Measurements from ENCODE around the gene SPEG. TPM values are rescaled to one million over a fixed set of nuclear protein-coding genes. Genes with fewer than 3 reads are reported as not detected.

SPEG gene
- total and polyA plus RNA-seq, 2 of the 8 experiments (the other 6 are each of a cell fraction or from before 2014, with no cell fraction given) = 19.9 to 32.0 TPM

DNA sequence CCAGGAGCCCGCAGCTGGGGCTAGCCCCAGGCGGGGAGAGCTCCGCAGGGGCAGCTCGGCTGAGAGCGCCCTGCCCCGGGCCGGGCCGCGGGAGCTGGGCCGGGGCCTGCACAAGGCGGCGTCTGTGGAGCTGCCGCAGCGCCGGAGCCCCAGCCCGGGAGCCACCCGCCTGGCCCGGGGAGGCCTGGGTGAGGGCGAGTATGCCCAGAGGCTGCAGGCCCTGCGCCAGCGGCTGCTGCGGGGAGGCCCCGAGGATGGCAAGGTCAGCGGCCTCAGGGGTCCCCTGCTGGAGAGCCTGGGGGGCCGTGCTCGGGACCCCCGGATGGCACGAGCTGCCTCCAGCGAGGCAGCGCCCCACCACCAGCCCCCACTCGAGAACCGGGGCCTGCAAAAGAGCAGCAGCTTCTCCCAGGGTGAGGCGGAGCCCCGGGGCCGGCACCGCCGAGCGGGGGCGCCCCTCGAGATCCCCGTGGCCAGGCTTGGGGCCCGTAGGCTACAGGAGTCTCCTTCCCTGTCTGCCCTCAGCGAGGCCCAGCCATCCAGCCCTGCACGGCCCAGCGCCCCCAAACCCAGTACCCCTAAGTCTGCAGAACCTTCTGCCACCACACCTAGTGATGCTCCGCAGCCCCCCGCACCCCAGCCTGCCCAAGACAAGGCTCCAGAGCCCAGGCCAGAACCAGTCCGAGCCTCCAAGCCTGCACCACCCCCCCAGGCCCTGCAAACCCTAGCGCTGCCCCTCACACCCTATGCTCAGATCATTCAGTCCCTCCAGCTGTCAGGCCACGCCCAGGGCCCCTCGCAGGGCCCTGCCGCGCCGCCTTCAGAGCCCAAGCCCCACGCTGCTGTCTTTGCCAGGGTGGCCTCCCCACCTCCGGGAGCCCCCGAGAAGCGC lies 49.1 kb downstream of the SPEG start:
- TF ChIP-seq, protein P1, sequence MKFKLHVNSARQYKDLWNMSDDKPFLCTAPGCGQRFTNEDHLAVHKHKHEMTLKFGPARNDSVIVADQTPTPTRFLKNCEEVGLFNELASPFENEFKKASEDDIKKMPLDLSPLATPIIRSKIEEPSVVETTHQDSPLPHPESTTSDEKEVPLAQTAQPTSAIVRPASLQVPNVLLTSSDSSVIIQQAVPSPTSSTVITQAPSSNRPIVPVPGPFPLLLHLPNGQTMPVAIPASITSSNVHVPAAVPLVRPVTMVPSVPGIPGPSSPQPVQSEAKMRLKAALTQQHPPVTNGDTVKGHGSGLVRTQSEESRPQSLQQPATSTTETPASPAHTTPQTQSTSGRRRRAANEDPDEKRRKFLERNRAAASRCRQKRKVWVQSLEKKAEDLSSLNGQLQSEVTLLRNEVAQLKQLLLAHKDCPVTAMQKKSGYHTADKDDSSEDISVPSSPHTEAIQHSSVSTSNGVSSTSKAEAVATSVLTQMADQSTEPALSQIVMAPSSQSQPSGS (IDR thresholded peaks at IDR 0.05; ENCODE audit: low read length) = 0 out of 2 replicates have a peak, but pooled peaks have one; percentile 33
- no peak for TF ChIP-seq SRF (IDR thresholded peaks at IDR 0.05; ENCODE audit: low read depth, low read length)
- H3K4me2 ChIP-seq (ENCODE audit: insufficient read depth in 1 of 2, low read depth in 2 of 2, low read length in 2 of 2) = peak overlapping the region; percentile 62 to 89
- peaks cover 6 to 36% (median 28%) of the 10 kb centered on the region in 4 experiments for H3K4me1 ChIP-seq (replicated peaks in 1 of 4; ENCODE audit: control insufficient read depth in 3 of 4, insufficient read depth in 4 of 4, low read length in 3 of 4)
- no peak overlapping the region for H3K23ac ChIP-seq (ENCODE audit: insufficient read length)
- no peaks in the 10 kb centered on the region; the same call in 1 of the 2 replicates for H3K79me1 ChIP-seq (ENCODE audit: low read depth, low read length)
- FAIRE-seq (no peak), DNase-seq (ENCODE audit: low read depth in 1 of 2, low spot score in 2 of 2) (peak in 1 of 2 experiments; percentile 72)
- H4K5ac ChIP-seq (ENCODE audit: insufficient read length, low read depth, low read length) = no peak overlapping the region
- H2AFZ ChIP-seq (ENCODE audit: low read length) = no peak overlapping the region
- no peak overlapping the region for H2BK15ac ChIP-seq (ENCODE audit: low read length)
- H4K91ac ChIP-seq (replicated peaks; ENCODE audit: insufficient read length, low read length) = no peak overlapping the region
- H4K20me1 ChIP-seq (replicated peaks in 1 of 2; ENCODE audit: control insufficient read depth in 1 of 2, insufficient read depth in 2 of 2, low read length in 2 of 2) = peaks cover 0 to 2% of the 10 kb centered on the region in 2 experiments
- H2BK20ac ChIP-seq (ENCODE audit: low read length) = no peak overlapping the region
- no peaks in the 10 kb centered on the region; a peak in 1 of 8 replicates for H3K36me3 ChIP-seq (ENCODE audit: control insufficient read depth in 2 of 4, insufficient read depth in 4 of 4, low read length in 3 of 4)
- peak overlapping the region; percentile 14 for H3K56ac ChIP-seq (replicated peaks; ENCODE audit: insufficient read length, low read depth, low read length)
- H2BK12ac ChIP-seq (ENCODE audit: low read depth, low read length) = no peak overlapping the region
- H2AK5ac ChIP-seq (ENCODE audit: low read depth, low read length) = no peak overlapping the region
- peaks cover 8% of the 10 kb centered on the region; the same call in 1 of the 2 replicates for H3K23me2 ChIP-seq (ENCODE audit: low read depth, low read length)
- no peaks in the 10 kb centered on the region for H3K9me3 ChIP-seq (ENCODE audit: insufficient read depth in 2 of 2, low read depth in 1 of 2, low read length in 1 of 2)
- H3K14ac ChIP-seq (ENCODE audit: insufficient read length) = no peak overlapping the region
- H3K4ac ChIP-seq (replicated peaks; ENCODE audit: insufficient read length, low read depth, low read length) = no peak overlapping the region
- H2BK120ac ChIP-seq (replicated peaks; ENCODE audit: low read depth, low read length) = no peak overlapping the region
- no peak overlapping the region for H2BK5ac ChIP-seq (ENCODE audit: low read depth, low read length)
- peaks cover 20 to 49% (median 36%) of the 10 kb centered on the region in 4 experiments for H3K27me3 ChIP-seq (replicated peaks in 1 of 4; ENCODE audit: control insufficient read depth in 3 of 4, extremely low read depth in 1 of 4, insufficient read depth in 3 of 4, low read length in 3 of 4)
- peak overlapping the region; percentile 48; the same call in 1 of the 2 replicates for H3K18ac ChIP-seq (ENCODE audit: extremely low read depth, low read length)
- no peak overlapping the region for H3K27ac ChIP-seq (ENCODE audit: low read depth, low read length)
- 38% methylated on average over 41 of the region's 58 CpGs; no CpG with 5 or more reads in 1 of the 2 experiments for WGBS, 2 experiments (ENCODE audit: extremely low coverage in 1 of 2, insufficient coverage in 1 of 2, insufficient read length in 1 of 2, insufficient replicate concordance in 2 of 2, low coverage in 1 of 2, low lambda C conversion rate in 2 of 2, missing lambda C conversion rate in 1 of 2)
- no peak overlapping the region for H3K9ac ChIP-seq (replicated peaks in 1 of 4; ENCODE audit: extremely low read depth in 1 of 4, low read depth in 3 of 4, low read length in 3 of 4)
- H3K79me2 ChIP-seq (ENCODE audit: control insufficient read depth in 1 of 2, insufficient read depth in 2 of 2, low read length in 2 of 2) = no peaks in the 10 kb centered on the region
- H3K4me3 ChIP-seq (ENCODE audit: extremely low read depth in 1 of 4, insufficient read depth in 2 of 4, low read depth in 3 of 4, low read length in 4 of 4) = peak overlapping the region in 3 of 4 experiments; percentile 23 to 56 (median 26); a peak in 4 of 8 replicates
- peak overlapping the region; percentile 77; the same call in 1 of the 2 replicates for H4K8ac ChIP-seq (ENCODE audit: extremely low read depth, insufficient read depth, low read length)
- ChIA-PET CTCF (ENCODE audit: partially characterized antibody) (interaction anchor here (1.5 to 113.1 kb wide), 6 partner anchors 6 to 186 kb away, joined by 3 to 7248 read pairs (median 42); partner anchors contain the start of genes ASIC4, CHPF, DES and DNPEP), POLR2A (ENCODE audit: partially characterized antibody) (interaction anchor here (0.6 to 19.9 kb wide), 12 partner anchors 8 to 57 kb away, joined by 3 to 216 read pairs (median 5); partner anchors contain the start of genes ASIC4 and GMPPA)
